Hepatocyte (in vitro differentiated cells): ENCODE measurements around the gene SIX3. TPM values are rescaled to one million over a fixed set of nuclear protein-coding genes. Genes with fewer than 3 reads are reported as not detected.

Experiments
- DNase-seq: peaks from one replicate; pipeline ENCODE4 v3.0.0-alpha.2; 2016; ENCODE audit warnings: low spot score
- H2AFZ ChIP-seq: fragments of 200-600 bp; sonication (generic); 2 replicates; pipeline ENCODE4 v1.6.0; 2016; ENCODE audit warnings: antibody characterized with exemption, mild to moderate bottlenecking
- H3K27ac ChIP-seq: fragments of 200-600 bp; sonication (generic); 2 replicates; pipeline ENCODE4 v1.5.1; 2016; ENCODE audit warnings: mild to moderate bottlenecking
- H3K27me3 ChIP-seq: fragments of 200-600 bp; sonication (generic); 2 replicates; pipeline ENCODE4 v1.6.1; 2016
- H3K36me3 ChIP-seq: fragments of 200-600 bp; sonication (generic); replicated peaks from 2 replicates; pipeline ENCODE4 v1.5.1; 2016; ENCODE audit warnings: low read depth; ENCODE audit not compliant: insufficient read depth
- H3K4me1 ChIP-seq: fragments of 200-600 bp; sonication (generic); 2 replicates; pipeline ENCODE4 v1.5.1; 2016; ENCODE audit warnings: mild to moderate bottlenecking, moderate library complexity; ENCODE audit not compliant: insufficient read depth
- H3K4me2 ChIP-seq: fragments of 200-600 bp; sonication (generic); 2 replicates; pipeline ENCODE4 v1.6.0; 2016
- H3K4me3 ChIP-seq: fragments of 200-600 bp; sonication (generic); 2 replicates; pipeline ENCODE4 v1.5.1; 2016; ENCODE audit warnings: mild to moderate bottlenecking
- H3K79me2 ChIP-seq: fragments of 200-600 bp; sonication (generic); 2 replicates; pipeline ENCODE4 v1.6.0; 2017; ENCODE audit warnings: mild to moderate bottlenecking
- H3K9me2 ChIP-seq: fragments of 200-600 bp; sonication (generic); replicated peaks from 2 replicates; pipeline ENCODE4 v1.6.0; 2017; ENCODE audit warnings: mild to moderate bottlenecking; ENCODE audit not compliant: insufficient read depth
- H3K9me3 ChIP-seq: fragments of 200-600 bp; sonication (generic); 2 replicates; pipeline ENCODE4 v1.5.1; 2016; ENCODE audit warnings: low read depth, mild to moderate bottlenecking
- H4K20me1 ChIP-seq: fragments of 200-600 bp; sonication (generic); 2 replicates; pipeline ENCODE4 v1.6.0; 2016; ENCODE audit warnings: mild to moderate bottlenecking; ENCODE audit not compliant: insufficient read depth, poor library complexity, severe bottlenecking
- EZH2 ChIP-seq: fragments of 200-600 bp; sonication (generic); IDR thresholded peaks from 2 replicates; pipeline ENCODE4 v1.6.1; 2016; ENCODE audit warnings: antibody characterized with exemption, mild to moderate bottlenecking, borderline replicate concordance
- EZH2phosphoT487 ChIP-seq: fragments of 200-600 bp; sonication (generic); IDR thresholded peaks from one replicate; pipeline ENCODE4 v1.6.1; 2018; ENCODE audit warnings: antibody characterized with exemption, mild to moderate bottlenecking, low read depth, moderate library complexity; ENCODE audit not compliant: unreplicated experiment, severe bottlenecking
- WGBS: methylation state at CpG from one replicate; pipeline ENCODE4 v1.1.6; 2016; ENCODE audit warnings: low lambda C conversion rate; ENCODE audit errors: missing lambda C conversion rate; 5-methylcytosine and 5-hydroxymethylcytosine counted together
- polyA plus RNA-seq: library from polyadenylated mRNA; unstranded; fragments of >200 nt; fragmentation: Nextera tagmentation; extraction: Ambion mirVana; gene quantifications from 2 replicates; pipeline ENCODE4 v1.2.1, GENCODE V29; 2016
- total RNA-seq: library from RNA; depleted of rRNA; stranded (reverse); fragments of >200 nt; gene quantifications from 2 replicates; pipeline ENCODE4 v1.2.3, GENCODE V29; 2014
- TF ChIP-seq, protein P1 (sequence below): fragments of 200-600 bp; sonication (generic); IDR thresholded peaks from 2 replicates; pipeline ENCODE4 v1.5.1; 2016; ENCODE audit warnings: antibody characterized with exemption, mild to moderate bottlenecking; ENCODE audit not compliant: poor library complexity

SIX3 gene
- total and polyA plus RNA-seq, 2 experiments from 2014 or later, result not detected

- DNase-seq, result no peak
These were observed 34.3 kb downstream of the SIX3 start for GRCh38 chr2:44975571-44976450.

DNA sequence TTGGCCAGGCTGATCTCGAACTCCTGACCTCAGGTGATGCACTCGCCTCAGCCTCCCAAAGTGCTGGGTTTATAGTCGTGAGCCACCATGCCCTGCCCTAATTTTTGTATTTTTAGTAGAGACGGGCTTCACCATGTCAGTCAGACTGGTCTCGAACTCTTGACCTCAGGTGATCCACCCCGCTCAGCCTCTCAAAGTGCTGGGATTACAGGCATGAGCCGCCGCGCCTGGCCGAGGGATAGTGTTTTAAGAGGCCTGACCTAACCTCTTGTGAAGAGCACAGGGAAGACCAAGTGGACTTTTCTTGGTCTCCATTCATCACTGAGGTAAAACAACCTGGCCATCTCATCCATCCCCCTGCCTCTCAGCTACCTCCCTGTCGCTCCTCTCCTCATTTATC, 38.1 kb downstream of the SIX3 start:
- Histone ChIP-seq H2AFZ (no peak overlapping the region), H3K4me2 (no peak overlapping the region), H3K36me3 (no peaks in the 10 kb centered on the region), H3K4me1 (no peaks in the 10 kb centered on the region), H3K9me3 (no peaks in the 10 kb centered on the region), H3K9me2 (no peaks in the 10 kb centered on the region), H3K79me2 (no peaks in the 10 kb centered on the region), H4K20me1 (no peaks in the 10 kb centered on the region), H3K27me3 (peaks cover 14% of the 10 kb centered on the region), H3K27ac (no peak overlapping the region), H3K4me3 (no peak overlapping the region)
- DNase-seq, result no peak
- 78% methylated on average over 11 of the region's 11 CpGs for WGBS
- TF ChIP-seq EZH2phosphoT487 (no peak), EZH2 (no peak)
- TF ChIP-seq, protein P1, sequence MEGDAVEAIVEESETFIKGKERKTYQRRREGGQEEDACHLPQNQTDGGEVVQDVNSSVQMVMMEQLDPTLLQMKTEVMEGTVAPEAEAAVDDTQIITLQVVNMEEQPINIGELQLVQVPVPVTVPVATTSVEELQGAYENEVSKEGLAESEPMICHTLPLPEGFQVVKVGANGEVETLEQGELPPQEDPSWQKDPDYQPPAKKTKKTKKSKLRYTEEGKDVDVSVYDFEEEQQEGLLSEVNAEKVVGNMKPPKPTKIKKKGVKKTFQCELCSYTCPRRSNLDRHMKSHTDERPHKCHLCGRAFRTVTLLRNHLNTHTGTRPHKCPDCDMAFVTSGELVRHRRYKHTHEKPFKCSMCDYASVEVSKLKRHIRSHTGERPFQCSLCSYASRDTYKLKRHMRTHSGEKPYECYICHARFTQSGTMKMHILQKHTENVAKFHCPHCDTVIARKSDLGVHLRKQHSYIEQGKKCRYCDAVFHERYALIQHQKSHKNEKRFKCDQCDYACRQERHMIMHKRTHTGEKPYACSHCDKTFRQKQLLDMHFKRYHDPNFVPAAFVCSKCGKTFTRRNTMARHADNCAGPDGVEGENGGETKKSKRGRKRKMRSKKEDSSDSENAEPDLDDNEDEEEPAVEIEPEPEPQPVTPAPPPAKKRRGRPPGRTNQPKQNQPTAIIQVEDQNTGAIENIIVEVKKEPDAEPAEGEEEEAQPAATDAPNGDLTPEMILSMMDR, result no peak

More at GRCh38 chr2:44975571-44976450, 34.3 kb downstream of the SIX3 start:
- Histone ChIP-seq H3K27ac (no peak overlapping the region), H3K36me3 (no peaks in the 10 kb centered on the region), H3K27me3 (peaks cover 22% of the 10 kb centered on the region), H3K79me2 (no peaks in the 10 kb centered on the region), H2AFZ (no peak overlapping the region), H3K4me3 (no peak overlapping the region), H4K20me1 (no peaks in the 10 kb centered on the region), H3K9me2 (no peaks in the 10 kb centered on the region), H3K4me2 (no peak overlapping the region), H3K9me3 (no peaks in the 10 kb centered on the region), H3K4me1 (no peaks in the 10 kb centered on the region)
- WGBS, result 72% methylated on average over 24 of the region's 24 CpGs
- TF ChIP-seq, protein P1, result no peak
- TF ChIP-seq EZH2phosphoT487 (no peak), EZH2 (no peak)

DNA sequence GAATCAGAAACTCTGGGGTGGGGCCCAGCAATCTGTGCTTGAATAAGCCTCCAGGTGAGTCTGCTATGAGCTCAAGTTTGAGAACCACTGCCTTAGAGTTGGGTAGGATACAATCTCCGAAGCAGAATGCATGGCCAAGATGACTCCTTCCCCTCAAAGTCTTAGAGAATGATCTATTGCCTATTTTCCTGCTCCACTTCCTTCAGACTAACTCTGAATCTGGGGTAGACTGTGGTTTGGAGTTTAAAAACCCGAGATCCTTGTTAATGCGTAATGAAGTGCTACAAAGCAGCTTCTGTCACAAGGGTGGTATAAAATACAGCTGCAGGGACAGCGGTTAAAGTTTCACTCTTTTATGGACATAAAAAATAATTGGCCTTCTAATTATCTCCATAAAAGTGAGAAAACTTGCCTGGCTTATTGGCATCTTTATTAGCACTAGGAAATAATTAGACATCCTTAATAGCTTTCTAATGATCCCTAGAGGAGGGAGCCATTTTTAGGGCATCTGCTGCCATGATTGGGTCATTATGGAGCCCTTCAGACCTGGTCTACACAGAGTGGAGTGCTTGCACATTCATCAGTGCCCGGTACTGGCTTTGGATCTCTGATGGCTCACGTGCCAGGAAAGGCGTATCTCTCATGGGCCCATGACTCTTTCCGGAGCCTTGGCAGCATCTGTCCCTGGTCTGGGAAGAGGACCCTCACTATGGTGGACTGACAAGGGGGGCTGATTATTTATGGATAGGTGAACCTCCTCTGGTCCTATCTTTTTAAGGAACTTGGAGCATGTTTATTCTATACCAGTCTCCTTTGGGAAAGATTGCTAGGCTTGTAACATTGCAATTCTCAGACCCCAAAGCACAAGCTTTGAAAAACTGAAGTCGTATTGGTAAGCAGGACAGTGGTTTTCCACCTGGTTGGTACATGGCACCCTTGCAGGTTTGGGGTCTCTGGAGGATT, 39.5 kb downstream of the SIX3 start:
- Histone ChIP-seq H3K4me2 (no peak overlapping the region), H3K27me3 (peaks cover 14% of the 10 kb centered on the region), H3K9me3 (no peaks in the 10 kb centered on the region), H3K36me3 (no peaks in the 10 kb centered on the region), H3K27ac (no peak overlapping the region), H4K20me1 (no peaks in the 10 kb centered on the region), H3K9me2 (no peaks in the 10 kb centered on the region), H2AFZ (no peak overlapping the region), H3K4me3 (no peak overlapping the region), H3K4me1 (no peaks in the 10 kb centered on the region), H3K79me2 (no peaks in the 10 kb centered on the region)
- no peak for TF ChIP-seq EZH2phosphoT487
- TF ChIP-seq, protein P1, result no peak
- no peak for TF ChIP-seq EZH2
- WGBS, result 69% methylated on average over 9 of the region's 9 CpGs
- DNase-seq, result no peak
